HEK293T (cell line): ENCODE results near the gene DDI1.
"Not testable (repeated sequence)": the region's sequence is repeated elsewhere in the genome, so short reads cannot be mapped to it uniquely, and the experiment has no call there.

Experiments used
- CTCF ChIA-PET: fragments of 350-600 bp; formaldehyde crosslinking; extraction: SDS; loops from one replicate; lab custom pipeline; 2021; ENCODE audit warnings: antibody characterized with exemption, inconsistent platforms; lab: Yijun Ruan, JAX
- POLR2A ChIA-PET: fragments of 350-600 bp; formaldehyde crosslinking; extraction: SDS; loops from one replicate; lab custom pipeline; 2020; ENCODE audit warnings: antibody characterized with exemption, inconsistent platforms; lab: Yijun Ruan, JAX
- DNase-seq: peaks from one replicate; pipeline ENCODE4 v3.0.0; 2012; ENCODE audit warnings: mixed read lengths; ENCODE audit errors: extremely low spot score
- ARNT ChIP-seq: fragments of 450-650 bp; IDR thresholded peaks from 2 replicates; pipeline ENCODE4 v1.6.1; 2017; ENCODE audit warnings: mild to moderate bottlenecking
- BHLHE40 ChIP-seq: fragments of 450-650 bp; IDR thresholded peaks from 2 replicates; pipeline ENCODE4 v1.6.1; 2016; ENCODE audit warnings: mild to moderate bottlenecking, moderate library complexity, borderline replicate concordance
- CTBP1 ChIP-seq: fragments of 450-650 bp; IDR thresholded peaks from 2 replicates; pipeline ENCODE4 v1.6.1; 2016; ENCODE audit warnings: borderline replicate concordance
- ELF4 ChIP-seq: fragments of 450-650 bp; IDR thresholded peaks from 2 replicates; pipeline ENCODE4 v1.6.1; 2017; ENCODE audit warnings: antibody characterized with exemption
- FOXA1 ChIP-seq: fragments of 450-650 bp; IDR thresholded peaks from 2 replicates; pipeline ENCODE4 v1.6.1; 2016; ENCODE audit warnings: mild to moderate bottlenecking
- FOXK2 ChIP-seq: fragments of 450-650 bp; IDR thresholded peaks from 2 replicates; pipeline ENCODE4 v1.6.1; 2016; ENCODE audit warnings: mild to moderate bottlenecking
- FOXM1 ChIP-seq: fragments of 450-650 bp; IDR thresholded peaks from 2 replicates; pipeline ENCODE4 v1.6.1; 2017; ENCODE audit warnings: mild to moderate bottlenecking, borderline replicate concordance
- HDGF ChIP-seq: fragments of 450-650 bp; IDR thresholded peaks from 2 replicates; pipeline ENCODE4 v1.6.1; 2017; ENCODE audit warnings: antibody characterized with exemption, borderline replicate concordance
- L3MBTL2 ChIP-seq: fragments of 450-650 bp; conservative IDR thresholded peaks from 2 replicates; pipeline ENCODE4 v1.6.1; 2016; ENCODE audit warnings: mild to moderate bottlenecking
- LEF1 ChIP-seq: fragments of 450-650 bp; IDR thresholded peaks from 2 replicates; pipeline ENCODE4 v1.6.1; 2017; ENCODE audit warnings: mild to moderate bottlenecking, borderline replicate concordance
- NFRKB ChIP-seq: fragments of 450-650 bp; IDR thresholded peaks from 2 replicates; pipeline ENCODE4 v1.6.1; 2016; ENCODE audit warnings: mild to moderate bottlenecking, moderate library complexity
- PKNOX1 ChIP-seq: fragments of 450-650 bp; IDR thresholded peaks from 2 replicates; pipeline ENCODE4 v1.6.1; 2016
- SP1 ChIP-seq: fragments of 450-650 bp; IDR thresholded peaks from 2 replicates; pipeline ENCODE4 v1.6.1; 2017
- SUZ12 ChIP-seq: fragments of 450-650 bp; IDR thresholded peaks from 2 replicates; pipeline ENCODE4 v1.6.1; 2016; ENCODE audit warnings: mild to moderate bottlenecking
- TARDBP ChIP-seq: fragments of 450-650 bp; IDR thresholded peaks from 2 replicates; pipeline ENCODE4 v1.6.1; 2016
- ZNF384 ChIP-seq: fragments of 450-650 bp; IDR thresholded peaks from 2 replicates; pipeline ENCODE4 v1.6.1; 2016

Gene DDI1

GRCh38 chr11:104046331-104046730 is 9.9 kb downstream of the DDI1 start:
- DNase-seq, result no peak
- CTCF ChIA-PET, result no interaction called here
- TF ChIP-seq ZNF384 (no peak), NFRKB (no peak), L3MBTL2 (no peak), SUZ12 (no peak), HDGF (no peak), FOXM1 (no peak)
- POLR2A ChIA-PET, result no interaction called here

GRCh38 chr11:104046858-104047257 is 10.4 kb downstream of the DDI1 start:
- CTCF ChIA-PET, DNase-seq, POLR2A ChIA-PET: not testable (repeated sequence)

- POLR2A ChIA-PET, result no interaction called here
- TF ChIP-seq LEF1 (no peak), HDGF (no peak), BHLHE40 (no peak), TARDBP (no peak), SUZ12 (no peak), FOXA1 (no peak), L3MBTL2 (no peak), FOXM1 (no peak), PKNOX1 (no peak), ZNF384 (no peak), SP1 (no peak), ELF4 (no peak), ARNT (no peak), FOXK2 (no peak), CTBP1 (no peak), NFRKB (no peak)
- CTCF ChIA-PET, result no interaction called here
- DNase-seq, result no peak
Observed at GRCh38 chr11:104049116-104049515, 12.7 kb downstream of the DDI1 start.

GRCh38 chr11:104051778-104052177 is 15.3 kb downstream of the DDI1 start:
- no peak for DNase-seq
- TF ChIP-seq FOXK2 (no peak), TARDBP (no peak), LEF1 (no peak), SUZ12 (no peak), SP1 (no peak), BHLHE40 (no peak), HDGF (no peak), ELF4 (no peak), NFRKB (no peak), CTBP1 (no peak), ZNF384 (no peak), FOXA1 (no peak), L3MBTL2 (no peak), PKNOX1 (no peak), FOXM1 (no peak), ARNT (no peak)
- ChIA-PET POLR2A (no interaction called here), CTCF (no interaction called here)

- TF ChIP-seq TARDBP, result no peak
- TF ChIP-seq PKNOX1, result no peak
- no peak for TF ChIP-seq L3MBTL2
- no peak for TF ChIP-seq FOXM1
- TF ChIP-seq FOXA1, result no peak
- no peak for TF ChIP-seq ELF4
- no peak for TF ChIP-seq ZNF384
- no peak for TF ChIP-seq HDGF
- TF ChIP-seq BHLHE40, result no peak
- TF ChIP-seq ARNT, result no peak
- TF ChIP-seq LEF1, result no peak
- TF ChIP-seq FOXK2, result no peak
- TF ChIP-seq CTBP1, result no peak
- TF ChIP-seq SP1, result no peak
- no peak for TF ChIP-seq SUZ12
- no peak for TF ChIP-seq NFRKB
- ChIA-PET POLR2A (no interaction called here), CTCF (no interaction called here)
- no peak for DNase-seq
Observed at GRCh38 chr11:104053743-104054478, 17.5 kb downstream of the DDI1 start.

- DNase-seq, result no peak
- POLR2A ChIA-PET, result no interaction called here
- TF ChIP-seq ARNT (no peak), PKNOX1 (no peak)
- CTCF ChIA-PET, result no interaction called here
Observed at GRCh38 chr11:104054911-104055529, 18.6 kb downstream of the DDI1 start.
